HG02938 (cell line): Measurements from ENCODE around the gene SPRY4.
"Not testable (repeated sequence)": the region's sequence is repeated elsewhere in the genome, so short reads cannot be mapped to it uniquely, and the experiment has no call there.

Experiments
- ATAC-seq: cut with Tn5 transposase; IDR thresholded peaks from one replicate; pipeline ENCODE4 v1.9.1; 2021; ENCODE audit warnings: mild to moderate bottlenecking, moderate library complexity; ENCODE audit not compliant: unreplicated experiment

The SPRY4 gene

DNA sequence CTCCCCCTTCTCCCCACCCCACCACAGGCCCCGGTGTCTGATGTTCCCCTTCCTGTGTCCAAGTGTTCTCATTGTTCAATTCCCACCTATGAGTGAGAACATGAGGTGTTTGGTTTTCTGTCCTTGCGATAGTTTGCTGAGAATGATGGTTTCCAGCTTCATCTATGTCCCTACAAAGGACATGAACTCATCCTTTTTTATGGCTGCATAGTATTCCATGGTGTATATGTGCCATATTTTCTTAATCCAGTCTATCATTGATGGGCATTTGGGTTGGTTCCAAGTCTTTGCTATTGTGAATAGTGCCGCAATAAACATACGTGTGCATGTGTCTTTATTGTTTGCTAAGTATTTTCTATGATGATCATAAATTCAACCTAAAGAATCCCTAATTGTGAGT is 60.7 kb downstream of the SPRY4 start:
- not testable (repeated sequence) for ATAC-seq

DNA sequence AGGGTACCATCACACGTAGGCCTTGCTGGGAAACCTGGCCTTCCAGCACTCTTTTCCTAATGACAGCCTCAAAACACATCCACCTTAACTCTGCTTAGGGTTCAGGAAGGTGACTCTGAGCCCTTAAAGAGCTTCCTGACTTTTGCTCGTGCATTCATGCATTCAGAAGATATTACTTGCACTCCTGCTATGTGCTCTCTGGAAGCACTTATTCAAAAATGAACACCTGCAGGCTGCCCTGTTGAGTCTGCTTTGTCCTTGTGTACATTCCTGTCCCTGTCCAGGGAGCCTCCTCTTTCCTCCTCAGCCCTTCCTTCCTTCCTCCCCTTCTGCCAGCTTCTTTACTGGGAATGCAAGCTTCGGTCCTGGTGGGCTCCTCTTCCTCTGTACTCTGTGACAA is 61.5 kb downstream of the SPRY4 start:
- ATAC-seq = no peak

- no peak for ATAC-seq
Observed at GRCh38 chr5:142262683-142263082, 62.1 kb downstream of the SPRY4 start.
